HG02884 (cell line): ENCODE results near the gene CCDC197.

Experiments
- ATAC-seq: cut with Tn5 transposase; IDR thresholded peaks from one replicate; pipeline ENCODE4 v1.9.1; 2021; ENCODE audit warnings: mild to moderate bottlenecking, moderate library complexity; ENCODE audit not compliant: unreplicated experiment

CCDC197 gene

DNA sequence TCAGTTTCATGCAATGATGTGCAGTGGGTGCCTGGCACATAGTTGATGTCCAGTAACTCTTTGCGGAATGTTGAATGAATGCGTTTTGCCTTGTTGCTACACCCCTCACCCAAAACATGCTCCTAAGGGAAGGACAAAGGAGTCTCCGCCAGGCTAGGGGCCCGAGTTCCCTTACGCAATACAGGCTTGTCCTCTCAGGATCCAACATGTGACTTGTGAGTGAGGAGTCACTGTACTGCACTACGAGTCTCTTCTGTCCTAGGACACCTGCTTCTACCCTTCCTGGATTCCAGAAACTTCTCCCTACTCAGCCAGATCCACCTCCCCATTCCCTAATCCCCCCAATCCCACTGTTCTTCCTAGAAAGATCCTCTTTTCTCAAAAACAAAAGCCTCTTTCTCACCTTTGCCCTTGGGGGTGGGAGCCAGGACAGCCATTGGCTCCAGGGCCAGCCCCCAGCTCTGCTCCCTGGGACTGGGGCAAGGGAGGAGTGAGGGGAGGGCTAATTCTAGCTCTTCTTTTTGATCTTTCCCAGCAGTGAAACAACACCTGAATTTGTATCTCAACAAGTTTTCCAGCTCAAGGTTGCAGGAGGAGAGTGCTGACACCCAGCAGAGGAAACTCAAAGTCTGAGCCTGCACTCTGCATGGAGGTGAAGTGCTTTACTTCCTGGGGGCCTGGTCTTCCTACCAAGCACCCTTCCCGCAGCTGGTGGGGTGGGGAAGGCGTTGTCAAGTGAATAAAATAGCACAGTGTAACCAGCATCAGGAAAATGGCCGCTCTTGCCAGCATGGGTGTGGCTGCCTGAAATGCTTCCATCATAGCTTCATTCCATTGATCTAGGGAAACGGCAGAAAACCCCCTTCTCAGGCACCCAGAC is 25.7 kb downstream of the CCDC197 start:
- ATAC-seq, result no peak

DNA sequence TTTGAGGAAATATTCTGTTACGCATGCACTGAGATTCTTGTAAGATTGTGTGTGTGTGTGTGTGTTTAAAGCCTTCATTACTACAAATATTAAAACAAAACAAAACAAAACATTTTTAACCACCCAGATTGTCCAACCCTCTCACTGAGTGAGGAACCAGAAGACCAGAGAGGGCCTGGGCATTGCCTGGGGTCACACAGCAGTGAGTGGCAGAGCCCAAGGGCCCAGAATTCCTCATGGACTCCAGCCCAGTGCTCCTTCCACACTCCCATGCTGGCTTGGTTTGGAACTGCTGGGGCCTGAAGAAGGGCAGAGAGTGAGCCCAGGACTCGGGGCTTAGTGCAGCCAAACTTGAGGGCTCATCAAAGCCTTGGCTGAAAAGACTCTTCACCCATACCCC is 27.4 kb downstream of the CCDC197 start:
- no peak for ATAC-seq

DNA sequence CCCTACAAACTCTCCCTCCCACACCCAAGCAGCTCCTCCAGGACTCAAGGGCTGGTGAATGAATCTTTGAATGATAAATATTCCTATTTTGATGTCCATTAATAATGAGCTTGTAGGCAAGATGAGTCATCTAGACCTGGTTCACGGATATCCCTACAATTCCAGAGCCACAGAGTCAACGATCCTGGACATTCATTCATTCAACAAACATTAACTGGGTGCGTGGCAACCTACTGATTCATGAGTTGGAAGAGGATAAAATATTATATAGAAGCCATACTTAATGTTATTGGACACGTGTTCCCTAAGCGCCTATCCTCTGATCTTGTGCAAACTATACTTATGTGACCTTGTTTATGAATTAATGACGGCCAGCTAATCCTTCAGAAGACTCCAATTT is 28.6 kb downstream of the CCDC197 start:
- ATAC-seq, result no peak

DNA sequence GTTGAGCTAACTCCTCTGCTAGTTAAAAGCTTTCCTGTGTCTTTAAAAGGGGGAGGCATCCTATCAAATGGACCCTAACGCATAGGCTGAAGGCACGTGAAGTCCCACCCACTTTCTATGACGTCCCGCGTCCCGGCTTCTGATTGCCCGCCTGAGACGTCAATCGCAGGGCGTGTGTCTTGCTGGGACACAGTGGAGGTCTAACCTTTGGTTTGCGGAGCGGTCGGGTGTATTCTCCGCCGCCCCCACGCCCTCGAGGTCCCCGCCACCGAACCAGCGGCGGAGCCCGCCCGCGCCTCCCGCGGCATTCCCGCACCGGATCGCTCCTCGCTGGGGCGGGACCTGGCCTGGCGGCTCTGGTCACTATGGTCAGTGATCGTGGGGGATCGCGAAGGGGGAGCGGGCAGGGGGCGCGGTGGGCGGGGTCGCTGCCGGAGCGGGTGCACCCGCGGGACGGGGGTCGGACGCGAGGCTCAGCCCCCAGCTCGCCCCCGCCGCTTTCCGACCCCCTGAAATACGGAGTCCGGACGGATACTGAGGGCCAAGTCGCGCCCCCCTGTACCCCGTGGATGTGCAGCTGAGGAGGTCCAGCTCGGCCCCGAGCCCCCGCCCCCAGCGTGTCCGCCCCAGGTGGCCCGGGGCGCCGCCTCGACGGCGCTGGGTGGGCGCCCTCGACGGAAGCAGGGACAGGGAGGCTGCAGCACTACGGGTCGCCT is 29.2 kb downstream of the CCDC197 start, which contains the start of gene OTUB2:
Gene OTUB2 (plus strand): TSS at position 168 of the 716 bp plus-strand sequence. CDS start 198 bp downstream, at position 366.
- ATAC-seq, result peak; percentile 100

DNA sequence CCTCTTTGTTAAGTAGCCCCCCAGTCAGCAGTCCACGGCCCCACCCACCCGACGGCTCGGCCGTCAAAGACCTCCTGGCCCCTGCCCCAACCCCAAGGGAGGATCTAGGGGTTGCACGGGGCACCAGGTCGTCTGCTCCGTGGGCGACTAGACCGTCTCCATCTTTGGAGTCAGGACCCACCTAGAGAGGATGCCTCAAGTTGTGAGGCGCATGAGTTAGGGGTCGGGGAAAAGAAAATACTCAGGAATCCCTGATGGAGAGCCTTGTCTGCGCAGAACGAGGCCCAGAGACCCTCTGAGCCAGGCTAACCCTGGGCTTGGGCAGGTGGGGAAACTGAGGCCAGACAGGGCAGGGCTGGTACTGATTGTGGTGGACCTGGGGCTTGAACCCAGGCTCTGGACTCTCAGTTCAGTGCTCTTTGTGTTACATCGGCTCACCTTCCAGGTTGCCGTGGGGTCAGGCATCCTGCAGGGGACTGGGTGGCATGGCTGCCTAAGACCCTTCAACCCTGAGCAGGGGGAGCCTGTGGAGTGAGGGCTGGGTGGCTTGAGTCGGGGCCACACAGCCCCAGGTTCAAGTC is 29.9 kb downstream of the CCDC197 start:
- no peak for ATAC-seq

DNA sequence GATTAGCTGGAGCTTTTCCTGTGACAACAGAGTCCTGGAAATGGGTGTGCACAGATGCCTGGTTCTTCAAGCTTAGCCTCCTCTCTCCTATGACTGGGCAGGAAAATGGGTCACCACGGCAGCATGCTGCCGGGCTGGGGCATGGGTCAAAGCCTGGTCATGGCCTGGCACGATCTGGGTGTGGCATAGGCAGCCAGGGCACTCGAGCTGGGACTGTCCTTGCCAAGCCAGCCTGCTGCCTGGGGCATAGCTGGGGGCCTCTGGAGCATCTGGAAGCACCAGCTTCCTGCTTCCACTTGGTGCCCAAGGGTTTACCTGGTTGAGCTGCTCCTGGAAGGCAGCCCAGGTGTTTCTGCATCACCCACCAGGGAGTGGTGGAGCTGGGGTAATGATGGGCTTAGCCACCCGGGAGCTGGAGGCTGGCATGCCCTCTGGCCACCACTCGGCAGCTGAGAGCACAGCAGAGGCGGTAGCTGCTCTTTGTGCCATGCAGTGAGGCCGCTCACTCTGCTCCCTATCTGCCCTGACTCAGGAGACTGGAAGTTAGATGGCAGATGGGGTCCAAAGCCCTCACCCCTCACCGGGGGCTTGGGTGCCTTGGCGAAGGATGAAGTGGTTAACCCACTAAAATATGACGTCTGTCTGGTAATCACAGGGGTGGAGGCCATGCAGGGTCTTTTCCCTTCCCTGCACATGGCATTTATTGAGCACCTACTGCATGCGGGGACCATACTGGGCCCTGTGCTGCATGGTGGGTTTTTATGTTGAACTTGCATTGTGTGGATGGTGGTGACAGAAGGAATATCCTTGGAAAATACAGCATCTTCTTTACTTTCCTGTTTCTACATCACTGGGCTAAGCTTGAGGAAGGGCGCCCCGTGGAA is 30.7 kb downstream of the CCDC197 start:
- ATAC-seq, result no peak

DNA sequence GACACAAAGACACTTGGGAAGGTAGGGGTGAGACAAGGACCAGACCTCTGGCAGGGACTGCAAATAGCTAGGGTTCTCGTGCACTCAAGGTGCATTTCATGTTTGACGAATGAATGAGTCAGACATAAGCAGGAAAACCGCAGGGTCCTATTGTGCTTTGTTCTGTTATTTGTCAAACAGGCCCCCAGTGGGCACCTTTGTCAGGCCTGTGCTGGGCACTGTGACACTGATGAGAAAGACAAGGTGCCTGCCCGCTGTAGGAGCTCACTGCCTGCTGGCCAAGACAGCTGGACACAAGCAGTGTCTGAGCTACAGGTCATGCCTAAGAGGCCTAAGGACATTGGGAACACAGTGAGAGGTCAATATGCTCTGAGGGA is 31.3 kb downstream of the CCDC197 start:
- ATAC-seq, result no peak

DNA sequence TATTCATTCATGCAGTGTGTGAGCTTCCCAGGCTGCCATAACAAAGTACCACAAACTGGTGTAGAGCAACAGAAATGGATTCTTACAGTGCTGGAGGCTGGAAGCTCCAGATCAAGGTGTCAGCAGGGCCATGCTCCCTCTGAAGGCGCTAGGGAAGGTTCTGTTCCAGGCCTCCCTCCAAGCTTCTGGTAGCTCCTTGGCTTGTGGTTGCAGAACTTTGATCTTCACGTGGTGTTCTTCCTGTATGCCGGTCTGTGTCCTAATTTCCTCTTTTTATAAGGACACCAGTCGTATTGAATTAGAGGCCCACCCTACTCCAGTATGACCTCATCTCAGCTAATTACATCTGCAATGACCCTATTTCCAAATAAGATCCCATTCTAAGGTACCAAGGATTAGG is 32.2 kb downstream of the CCDC197 start:
- no peak for ATAC-seq

DNA sequence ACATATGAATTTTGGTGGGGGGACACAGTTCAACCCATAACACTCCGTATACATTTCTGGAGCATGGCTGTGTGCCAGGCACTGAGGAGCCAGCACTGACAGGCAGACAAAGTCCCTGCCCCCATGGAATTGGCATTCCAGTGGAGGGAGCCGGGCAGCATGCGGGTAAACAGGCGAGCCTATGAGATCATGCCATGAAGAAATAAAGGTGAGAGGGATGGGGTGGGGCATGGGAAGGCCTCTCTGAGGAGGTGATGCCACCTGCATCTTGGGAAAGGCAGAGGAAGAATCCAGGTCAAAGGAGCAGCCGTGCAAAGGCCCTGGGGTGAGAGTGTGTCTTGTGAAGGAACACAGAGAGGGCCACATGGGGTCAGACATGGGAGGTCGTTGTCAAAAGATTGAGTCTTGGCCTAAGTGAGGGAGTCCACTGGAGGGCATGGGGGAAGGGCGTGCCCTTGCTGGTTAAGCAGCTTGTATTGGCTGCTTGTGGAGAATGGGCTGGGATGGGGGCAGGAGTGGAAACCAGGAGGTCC is 32.6 kb downstream of the CCDC197 start:
- no peak for ATAC-seq

DNA sequence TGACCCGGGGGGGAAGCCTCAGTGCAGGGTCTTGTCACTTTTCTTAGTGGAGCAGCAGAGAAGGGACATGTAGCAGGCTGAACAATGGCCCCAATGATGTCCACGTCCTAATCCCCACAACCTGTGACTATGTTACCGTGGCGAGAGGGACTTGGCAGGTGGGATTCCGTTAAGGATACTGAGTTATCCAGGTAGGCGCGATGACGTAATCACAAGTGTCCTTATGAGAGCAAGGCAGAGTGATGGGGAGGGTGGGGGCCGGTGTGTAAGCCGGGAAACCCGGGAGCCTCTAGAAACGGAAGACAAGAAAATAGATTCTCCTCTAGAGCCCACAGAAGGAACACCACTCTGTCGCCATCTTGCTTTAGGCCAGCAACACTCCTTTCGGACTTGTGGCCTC is 33.5 kb downstream of the CCDC197 start:
- no peak for ATAC-seq

DNA sequence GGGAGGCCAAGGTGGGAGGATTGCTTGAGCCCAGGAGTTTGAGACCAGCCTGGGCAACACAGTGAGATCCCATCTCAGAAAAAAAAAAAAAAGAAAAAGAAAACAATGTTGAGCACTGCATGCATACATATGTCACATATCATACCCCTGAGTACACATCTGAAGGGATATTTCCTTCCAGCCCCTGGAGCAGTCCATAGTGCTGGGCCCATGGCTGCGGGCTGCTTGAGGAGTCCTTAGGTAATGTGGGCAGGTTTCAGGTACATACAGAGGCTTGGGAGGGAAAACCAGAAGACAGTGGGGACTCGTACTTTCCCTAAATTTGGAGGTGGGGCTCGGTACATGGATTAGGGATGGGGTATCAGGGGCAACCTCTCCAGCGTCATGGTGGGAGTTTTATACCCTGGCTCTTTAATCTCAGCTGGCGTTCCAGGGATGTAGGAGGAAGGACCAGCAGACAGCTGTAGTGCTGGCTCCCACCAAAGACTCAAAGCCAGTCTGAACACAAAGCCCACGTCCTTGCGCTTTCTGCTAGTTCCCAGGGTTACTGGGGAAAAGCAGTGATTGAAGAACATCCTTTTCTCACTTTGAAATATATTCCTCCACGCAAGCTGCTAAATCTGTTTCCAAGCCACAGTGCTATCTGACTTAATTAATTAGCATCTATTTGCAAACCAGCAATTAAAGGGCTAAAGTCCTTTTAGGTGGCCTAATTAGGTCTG is 34.2 kb downstream of the CCDC197 start:
- no peak for ATAC-seq

DNA sequence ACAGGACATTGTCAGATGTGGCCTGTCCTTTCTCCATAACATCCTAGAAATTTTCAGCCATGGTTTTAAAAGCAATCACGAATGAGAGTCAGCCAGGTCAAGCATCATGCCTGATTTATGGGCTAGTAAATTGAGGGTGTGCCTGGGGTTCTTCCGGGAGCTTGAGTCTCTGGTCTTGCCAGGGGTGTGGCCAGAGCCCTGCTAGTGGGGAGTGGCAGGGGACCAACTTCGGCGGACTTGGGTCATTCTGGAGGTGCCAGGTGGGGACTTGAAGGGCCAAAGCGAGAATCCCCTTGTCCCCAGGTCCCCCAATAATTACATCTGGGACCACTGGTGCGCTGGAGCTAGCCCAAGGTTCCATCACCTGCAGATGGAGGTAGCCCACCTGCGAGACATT is 34.8 kb downstream of the CCDC197 start:
- ATAC-seq, result no peak

DNA sequence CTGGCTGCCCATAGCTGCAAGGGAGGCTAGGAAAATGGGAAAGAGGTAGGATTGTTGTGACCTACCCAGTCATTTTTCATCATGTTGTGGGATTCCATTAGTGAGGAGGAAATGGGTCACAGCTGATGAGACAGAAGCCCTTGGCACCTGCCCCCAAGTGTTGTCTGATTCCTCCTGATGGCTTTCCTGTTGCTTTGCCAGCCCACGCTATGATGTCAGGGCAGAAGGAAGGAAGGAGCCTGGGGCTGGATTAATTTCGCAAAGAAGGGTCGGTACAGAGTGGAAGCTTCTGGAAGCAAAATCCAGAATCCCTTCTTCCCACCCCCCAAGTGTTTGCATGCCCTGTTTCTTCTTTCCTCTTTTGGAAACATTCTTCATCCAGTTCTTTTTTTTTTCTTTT is 37.8 kb downstream of the CCDC197 start:
- ATAC-seq, result no peak

DNA sequence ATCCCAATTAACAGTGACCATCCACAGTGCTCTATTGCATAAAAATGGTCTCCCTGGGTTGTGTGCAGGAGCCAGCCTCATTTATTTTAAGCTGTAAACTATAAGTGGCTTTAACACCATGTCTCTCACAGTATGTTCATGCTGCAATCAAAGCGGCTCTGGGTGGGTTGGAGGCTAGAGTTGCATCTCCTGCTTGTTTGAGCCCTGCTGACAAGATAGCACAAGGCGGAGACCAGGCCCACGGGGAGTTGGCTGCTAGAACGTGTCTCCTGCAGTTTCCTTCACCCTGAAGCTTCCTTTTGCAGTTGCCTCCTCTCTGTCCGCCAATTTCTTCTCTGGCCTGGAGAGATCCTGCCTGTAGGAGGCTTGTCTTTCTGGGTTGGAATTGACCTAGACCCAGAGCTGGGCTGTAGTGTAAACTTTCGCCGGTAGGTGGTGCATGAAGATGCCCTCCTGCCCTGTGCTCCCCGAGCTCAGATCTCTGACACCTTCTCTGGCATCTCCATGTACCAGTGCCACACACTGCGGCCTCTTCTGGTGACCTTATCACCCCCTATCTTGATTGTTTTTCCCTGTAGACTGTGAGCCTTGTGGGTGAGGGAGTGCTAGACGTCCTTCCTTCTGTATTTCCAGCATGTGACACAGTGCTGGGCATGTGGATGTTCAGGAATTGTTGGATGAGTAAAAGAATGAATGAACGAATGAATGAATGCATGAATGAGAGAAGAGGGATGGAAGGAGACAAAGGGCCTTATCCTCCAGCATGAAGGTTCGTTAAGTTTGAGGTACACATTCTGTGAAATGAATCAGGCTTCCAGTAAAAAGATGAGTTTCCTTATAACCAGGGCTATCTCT is 39.4 kb downstream of the CCDC197 start:
- ATAC-seq, result peak; percentile 63

DNA sequence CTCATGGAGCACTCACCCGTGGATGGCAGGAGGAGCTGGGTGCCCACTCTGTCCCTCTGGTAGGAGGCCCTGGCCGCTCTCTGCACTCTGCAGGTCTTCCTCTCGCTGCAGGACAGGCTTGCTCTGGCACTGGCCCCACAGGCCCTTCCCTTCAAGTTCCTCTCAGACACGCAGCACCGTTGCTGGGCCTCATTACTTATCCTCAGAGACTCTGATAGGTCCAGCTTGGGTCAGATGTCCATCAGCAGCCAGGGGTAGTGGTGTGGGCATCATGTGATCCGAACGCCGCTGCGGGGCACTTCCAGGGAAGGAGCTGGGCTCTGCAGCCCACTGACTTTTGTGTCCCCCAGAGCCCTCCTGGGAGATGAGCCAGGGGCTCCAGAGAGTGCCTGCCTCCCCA is 40.9 kb downstream of the CCDC197 start:
- no peak for ATAC-seq

DNA sequence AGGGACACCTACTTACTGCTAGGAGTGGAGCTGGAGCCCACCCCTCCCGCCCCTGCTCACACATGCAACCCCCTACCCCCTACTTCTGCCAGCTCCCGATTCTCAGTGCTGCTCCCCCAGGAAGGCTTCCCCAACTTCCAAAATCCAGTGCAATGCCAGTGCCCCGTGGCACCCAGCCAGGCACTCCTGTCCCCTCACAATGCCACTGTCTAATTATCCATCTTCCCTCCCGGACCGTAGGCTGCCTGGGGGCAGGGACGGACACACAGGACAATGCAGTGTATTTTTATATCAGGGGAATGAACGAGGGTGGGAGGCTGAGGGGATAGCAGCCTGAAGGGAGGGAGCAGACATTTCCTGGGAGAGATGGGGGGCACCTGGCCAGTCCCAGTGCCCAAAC is 41.4 kb downstream of the CCDC197 start:
- no peak for ATAC-seq

DNA sequence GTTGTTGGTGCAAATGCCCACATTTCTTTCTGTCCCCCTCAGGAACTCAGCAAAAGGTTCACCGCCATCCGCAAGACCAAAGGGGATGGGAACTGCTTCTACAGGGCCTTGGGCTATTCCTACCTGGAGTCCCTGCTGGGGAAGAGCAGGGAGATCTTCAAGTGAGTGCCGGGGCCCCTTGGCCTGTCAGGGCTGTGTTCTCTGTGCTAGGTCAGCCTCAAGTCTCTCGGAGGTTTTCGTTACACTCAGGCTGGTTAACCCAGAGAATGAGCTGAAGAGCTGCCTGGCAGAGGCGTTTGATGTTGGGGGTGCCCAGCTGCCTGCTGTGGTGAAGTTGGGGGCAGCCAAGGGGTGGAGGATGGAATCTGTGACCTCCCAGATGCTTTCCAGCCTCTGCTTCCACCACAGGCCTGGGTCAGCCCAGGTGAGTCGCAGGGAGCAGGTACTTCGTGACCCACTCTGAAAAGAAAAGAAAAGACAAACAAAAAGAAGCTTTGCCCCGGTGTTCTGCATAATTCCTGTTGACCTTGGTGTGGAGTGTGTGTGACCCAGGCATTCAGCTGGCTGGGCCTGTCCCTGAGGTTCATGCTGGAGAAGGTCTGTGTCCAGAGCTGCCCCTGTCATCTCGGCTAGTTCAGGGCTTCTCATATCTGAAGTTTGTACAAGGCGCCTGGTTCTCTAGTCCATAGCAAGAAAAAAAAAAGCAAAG is 42.0 kb downstream of the CCDC197 start:
- ATAC-seq, result no peak

DNA sequence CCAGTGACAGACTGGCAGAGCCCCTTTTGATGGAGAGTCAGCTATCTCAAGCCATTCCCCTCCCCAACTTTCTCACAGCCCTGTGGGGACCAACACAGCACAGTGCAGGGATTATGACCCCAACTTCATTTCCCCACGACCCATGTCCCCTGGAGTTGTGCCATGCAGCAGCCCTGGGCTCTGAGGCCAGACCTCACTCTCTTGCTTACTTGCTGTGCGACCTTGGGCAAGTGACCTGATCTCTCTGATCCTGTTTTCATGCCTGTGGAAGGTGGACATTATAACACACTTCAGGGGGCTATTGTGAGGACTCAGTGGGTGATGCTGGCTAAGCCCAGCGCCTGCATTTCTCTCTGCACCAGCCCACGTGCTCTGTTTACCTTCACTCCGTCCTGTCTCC is 43.1 kb downstream of the CCDC197 start:
- no peak for ATAC-seq
